Measurements from ENCODE around the gene PRMT7. TPM values are rescaled to one million over a fixed set of nuclear protein-coding genes. Genes with fewer than 3 reads are reported as not detected.

PRMT7 gene
- total RNA-seq, 1 experiment from 2014 or later = 49.4 TPM

DNA sequence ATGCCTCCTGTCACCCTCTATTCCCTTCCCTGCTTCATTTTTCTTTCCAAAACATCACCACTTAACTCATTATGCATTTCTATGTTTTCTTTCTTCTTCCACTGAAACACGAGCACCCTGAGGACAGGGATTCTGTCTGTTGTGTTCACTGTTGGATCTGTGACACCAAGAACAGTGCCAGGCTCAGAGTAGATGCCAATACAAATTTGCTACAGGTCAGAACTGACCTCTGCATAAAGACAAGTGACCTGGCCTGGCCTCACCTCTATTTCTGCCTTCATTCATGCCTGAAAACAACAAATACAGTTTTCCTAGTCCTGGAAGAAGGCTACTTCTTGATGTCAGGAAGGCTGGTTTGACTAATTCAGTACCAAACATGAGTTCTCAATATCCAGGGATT, 92.4 kb downstream of the PRMT7 start:
- DNase-seq = no peak
- intact Hi-C loops (cut with micrococcal nuclease; ENCODE audit: unreplicated experiment) = no loop called here
- Mint-ChIP-seq H3K27me3 (ENCODE audit: unreplicated experiment) (peaks cover 24% of the 10 kb centered on the region), H3K9me3 (ENCODE audit: low read depth, unreplicated experiment) (no peaks in the 10 kb centered on the region), H3K36me3 (ENCODE audit: insufficient read depth, unreplicated experiment) (no peaks in the 10 kb centered on the region), H3K4me1 (ENCODE audit: low read depth, unreplicated experiment) (peaks cover 6% of the 10 kb centered on the region), H3K27ac (ENCODE audit: unreplicated experiment) (no peak overlapping the region), H3K4me3 (ENCODE audit: low read depth, unreplicated experiment) (no peak overlapping the region)
- CTCF ChIA-PET = no interaction called here
- BruUV-seq (replicated peaks) = no TSS peak
- TF ChIP-seq CTCF (IDR thresholded peaks at IDR 0.05; ENCODE audit: unreplicated experiment) = no peak

GRCh38 chr16:68403704-68404103, 92.9 kb downstream of the PRMT7 start:
- CTCF ChIA-PET = no interaction called here
- intact Hi-C loops (cut with micrococcal nuclease; ENCODE audit: unreplicated experiment) = no loop called here
- TF ChIP-seq CTCF (IDR thresholded peaks at IDR 0.05; ENCODE audit: unreplicated experiment) = no peak
- DNase-seq = no peak
- Mint-ChIP-seq H3K4me3 (ENCODE audit: low read depth, unreplicated experiment) (no peak overlapping the region), H3K4me1 (ENCODE audit: low read depth, unreplicated experiment) (peaks cover 6% of the 10 kb centered on the region), H3K27ac (ENCODE audit: unreplicated experiment) (no peak overlapping the region), H3K9me3 (ENCODE audit: low read depth, unreplicated experiment) (no peaks in the 10 kb centered on the region), H3K27me3 (ENCODE audit: unreplicated experiment) (peaks cover 24% of the 10 kb centered on the region), H3K36me3 (ENCODE audit: insufficient read depth, unreplicated experiment) (no peaks in the 10 kb centered on the region)
- BruUV-seq (replicated peaks) = no TSS peak

- no TSS peak for BruUV-seq (replicated peaks)
Measured at GRCh38 chr16:68404736-68405345, 94.0 kb downstream of the PRMT7 start.

GRCh38 chr16:68406458-68407152, 95.8 kb downstream of the PRMT7 start:
- intact Hi-C loops (cut with micrococcal nuclease; ENCODE audit: unreplicated experiment) = no loop called here
- Mint-ChIP-seq H3K4me3 (ENCODE audit: low read depth, unreplicated experiment) (no peak overlapping the region), H3K27ac (ENCODE audit: unreplicated experiment) (no peak overlapping the region), H3K36me3 (ENCODE audit: insufficient read depth, unreplicated experiment) (no peaks in the 10 kb centered on the region), H3K9me3 (ENCODE audit: low read depth, unreplicated experiment) (no peaks in the 10 kb centered on the region), H3K27me3 (ENCODE audit: unreplicated experiment) (peaks cover 17% of the 10 kb centered on the region), H3K4me1 (ENCODE audit: low read depth, unreplicated experiment) (peaks cover 6% of the 10 kb centered on the region)
- DNase-seq = no peak
- CTCF ChIA-PET = interaction anchor here (0.5 to 2.3 kb wide), 3 partner anchors 10 to 51 kb away, joined by 3 to 11 read pairs (median 6); no protein-coding TSS in a partner anchor
- TF ChIP-seq CTCF (IDR thresholded peaks at IDR 0.05; ENCODE audit: unreplicated experiment) = no peak
- no TSS peak for BruUV-seq (replicated peaks)

More at GRCh38 chr16:68404736-68405345, 94.0 kb downstream of the PRMT7 start:
- peaks cover 6% of the 10 kb centered on the region for H3K4me1 Mint-ChIP-seq (ENCODE audit: low read depth, unreplicated experiment)
- intact Hi-C loops (cut with micrococcal nuclease; ENCODE audit: unreplicated experiment) = no loop called here
- H3K27ac Mint-ChIP-seq (ENCODE audit: unreplicated experiment) = no peak overlapping the region
- no peak overlapping the region for H3K4me3 Mint-ChIP-seq (ENCODE audit: low read depth, unreplicated experiment)
- TF ChIP-seq CTCF (IDR thresholded peaks at IDR 0.05; ENCODE audit: unreplicated experiment) = no peak
- CTCF ChIA-PET = interaction anchor here (0.7 kb wide), 1 partner anchor 71 kb away, joined by 4 read pairs; no protein-coding TSS in a partner anchor
- no peaks in the 10 kb centered on the region for H3K9me3 Mint-ChIP-seq (ENCODE audit: low read depth, unreplicated experiment)
- H3K36me3 Mint-ChIP-seq (ENCODE audit: insufficient read depth, unreplicated experiment) = no peaks in the 10 kb centered on the region
- no peak for DNase-seq
- peaks cover 24% of the 10 kb centered on the region for H3K27me3 Mint-ChIP-seq (ENCODE audit: unreplicated experiment)

Other genes with a start within 250 kb of the PRMT7 start
- gene NFATC3, start 225.6 kb upstream of the PRMT7 start, total RNA-seq (2022) = 39.3 and 39.9 TPM in 2 replicates
- 100 and 103 TPM in 2 replicates for gene ESRP2, start 74.9 kb upstream of the PRMT7 start, total RNA-seq (2022)
- gene PLA2G15, start 65.6 kb upstream of the PRMT7 start, total RNA-seq (2022) = 16.9 and 22.5 TPM in 2 replicates
- 38.3 and 45.4 TPM in 2 replicates for gene SLC7A6, start 46.5 kb upstream of the PRMT7 start, total RNA-seq (2022)
- gene SLC7A6OS, start 73 bp upstream of the PRMT7 start, total RNA-seq (2022) = 28.4 and 34.9 TPM in 2 replicates
- gene SMPD3, start 137.5 kb downstream of the PRMT7 start, total RNA-seq (2022) = 0.42 and 1.2 TPM in 2 replicates
- gene ZFP90, start 228.3 kb downstream of the PRMT7 start, total RNA-seq (2022) = 30.4 and 32.1 TPM in 2 replicates

Data from Calu3 (cell line).